ENCODE results near the gene ZNF276. TPM values are rescaled to one million over a fixed set of nuclear protein-coding genes. Genes with fewer than 3 reads are reported as not detected.

Gene ZNF276
- total RNA-seq, 2 donors from 2014 or later: 36.0 to 72.1 TPM

DNA sequence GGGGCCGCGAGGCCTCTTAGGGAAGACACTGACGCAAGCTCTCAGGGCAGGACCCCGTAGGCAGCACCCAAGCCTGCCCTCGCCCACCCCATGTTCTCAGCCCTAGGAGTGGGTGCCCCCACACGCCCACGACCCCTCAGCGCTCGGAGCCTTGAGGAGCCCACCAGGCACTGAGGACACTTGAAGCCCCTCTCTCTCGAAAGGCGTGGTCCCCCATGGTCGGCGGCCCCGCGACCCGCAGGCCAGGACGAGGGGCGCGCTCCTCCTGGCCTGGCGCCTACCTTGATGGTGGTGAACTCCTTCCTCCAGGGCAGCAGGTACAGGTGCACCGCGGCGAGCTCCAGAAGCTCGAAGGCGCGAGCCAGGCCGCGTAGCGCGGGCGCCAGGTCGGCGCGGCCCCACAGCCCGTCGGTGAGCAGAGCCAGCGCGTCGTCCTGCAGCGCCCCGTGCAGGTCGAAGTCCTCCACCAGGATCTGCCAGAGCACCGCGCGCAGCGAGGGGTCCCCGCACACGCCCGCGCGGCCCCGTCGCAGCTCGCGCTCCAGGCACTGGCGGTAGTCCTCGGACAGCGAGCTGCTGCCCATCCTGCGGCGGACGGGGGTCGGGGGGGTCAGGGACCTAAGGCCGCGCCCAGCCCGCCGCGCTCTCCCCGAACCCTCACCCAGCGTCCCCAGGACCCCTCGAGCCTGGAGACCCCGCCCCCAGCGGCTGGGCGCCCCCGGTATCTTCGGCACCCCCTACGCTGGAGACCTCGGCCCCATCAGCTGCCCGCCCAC lies 20.5 kb upstream of the ZNF276 start:
- Mint-ChIP-seq H3K4me3 (peak overlapping the region; percentile 63), H3K36me3 (no peaks in the 10 kb centered on the region), H3K27me3 (no peaks in the 10 kb centered on the region), H3K27ac (no peak overlapping the region), H3K4me1 (ENCODE audit: low read depth in 2 of 2) (peaks cover 0 to 19% of the 10 kb centered on the region in 2 donors), H3K9me3 (no peaks in the 10 kb centered on the region)
- DNase-seq (ENCODE audit: low spot score) (peak; percentile 63), ATAC-seq (peak in 1 of 2 donors; percentile 25)

DNA sequence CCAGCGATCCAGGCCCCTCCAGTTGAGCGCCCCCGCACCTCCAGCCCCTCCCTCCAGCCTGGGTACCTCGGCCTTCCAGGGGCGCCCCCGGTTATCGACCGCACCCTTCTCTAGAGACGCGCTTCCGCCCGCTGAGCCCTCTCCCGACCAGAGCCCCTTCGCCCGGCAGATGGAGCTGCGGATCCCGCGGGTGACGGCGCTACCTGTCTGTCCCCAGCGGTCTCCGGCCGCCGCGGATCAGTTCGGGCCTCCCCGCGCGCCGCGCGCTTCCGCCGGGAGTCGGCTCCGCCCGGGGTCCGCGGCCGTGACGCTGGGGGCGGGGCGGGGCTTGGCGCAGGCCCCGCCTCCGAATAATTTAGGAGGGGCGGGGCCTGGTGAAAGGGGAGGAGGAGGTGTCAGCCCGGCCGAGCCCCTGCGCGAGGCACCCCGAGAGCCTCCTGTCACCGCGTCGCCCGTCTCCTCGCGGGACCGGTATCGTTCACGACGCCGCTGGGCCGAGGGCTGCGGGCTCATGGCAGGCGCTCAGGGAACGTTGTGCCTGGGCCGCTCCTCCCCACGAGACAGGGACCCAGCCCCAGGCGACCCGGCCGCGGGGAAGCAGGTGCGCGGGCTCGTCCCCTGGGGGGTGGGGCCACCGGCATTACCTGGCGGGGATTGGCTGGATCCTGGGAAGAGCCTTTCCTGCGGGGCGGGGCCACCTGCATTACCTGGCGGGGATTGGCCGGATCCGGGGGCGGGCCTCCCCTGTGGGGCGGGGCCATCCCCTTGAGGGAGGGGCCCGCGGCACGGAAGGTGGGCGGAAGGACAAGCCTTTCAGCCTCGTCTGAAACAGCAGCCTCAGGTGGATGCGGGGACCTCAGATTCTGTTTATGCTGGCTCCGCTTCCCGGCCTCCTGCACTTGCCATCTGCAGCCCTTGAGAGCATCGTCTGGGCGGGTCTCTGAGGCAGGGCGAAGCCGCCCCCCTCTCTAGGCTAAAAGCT lies 19.6 kb upstream of the ZNF276 start, which contains the start of gene SPATA2L:
Gene SPATA2L (minus strand): TSS at position 281 of the 982 bp plus-strand sequence. CDS start 473 bp downstream, outside the sequence.
- H3K4me3 Mint-ChIP-seq: peak within 1 kb of the TSS; percentile 63
- H3K36me3 Mint-ChIP-seq: no peaks in the 10 kb centered on the region
- H3K9me3 Mint-ChIP-seq: no peaks in the 10 kb centered on the region
- ATAC-seq (peak; percentile 91), DNase-seq (ENCODE audit: low spot score) (peak; percentile 97)
- no peak within 1 kb of the TSS for H3K27ac Mint-ChIP-seq
- peaks cover 0 to 18% of the 10 kb centered on the region in 2 donors for H3K4me1 Mint-ChIP-seq (ENCODE audit: low read depth in 2 of 2)
- no peaks in the 10 kb centered on the region for H3K27me3 Mint-ChIP-seq

DNA sequence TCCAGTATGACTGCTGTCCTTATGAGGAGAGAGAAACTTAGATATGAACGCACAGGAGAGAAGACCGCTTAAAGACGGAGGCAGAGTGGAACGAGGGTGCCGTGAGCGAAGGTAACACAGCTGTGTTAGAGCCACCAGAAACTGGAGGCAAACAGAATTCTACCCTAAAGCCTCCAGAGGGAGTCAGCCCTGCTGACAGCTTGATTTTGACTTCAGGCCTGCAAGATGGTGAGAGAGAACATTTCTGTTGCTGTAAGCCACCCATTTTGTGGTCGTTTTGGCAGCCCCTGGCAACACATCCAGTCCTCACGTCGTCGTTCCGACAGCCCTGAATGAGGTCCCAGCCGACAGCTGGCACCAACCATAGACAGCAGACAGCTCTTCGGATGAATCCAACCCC lies 17.1 kb upstream of the ZNF276 start:
- H3K36me3 Mint-ChIP-seq: no peaks in the 10 kb centered on the region
- no peak overlapping the region for H3K27ac Mint-ChIP-seq
- H3K27me3 Mint-ChIP-seq: no peaks in the 10 kb centered on the region
- no peak overlapping the region for H3K4me3 Mint-ChIP-seq
- H3K9me3 Mint-ChIP-seq: no peaks in the 10 kb centered on the region
- peaks cover 0 to 11% of the 10 kb centered on the region in 2 donors for H3K4me1 Mint-ChIP-seq (ENCODE audit: low read depth in 2 of 2)
- no peak for DNase-seq (ENCODE audit: low spot score)
- no peak for ATAC-seq

DNA sequence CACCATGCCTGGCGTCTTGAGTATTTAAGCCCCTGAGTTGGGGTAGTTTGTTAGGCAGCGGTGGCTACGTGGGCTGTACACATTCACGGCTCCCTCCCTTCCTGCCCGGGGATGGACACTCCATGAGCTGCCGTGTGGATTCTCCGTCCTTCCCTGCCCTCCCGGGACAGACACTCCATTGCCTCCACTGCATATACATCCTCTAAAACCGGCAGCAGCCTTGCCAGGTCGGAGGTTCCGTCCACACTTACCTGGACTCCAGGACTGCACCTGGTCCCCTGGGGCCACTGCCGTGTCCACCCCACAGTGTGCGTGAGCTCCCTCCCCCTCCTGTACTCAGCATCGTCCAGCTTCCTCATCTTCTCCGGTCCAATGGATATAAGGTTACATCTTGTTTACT lies 16.3 kb upstream of the ZNF276 start:
- no peaks in the 10 kb centered on the region for H3K36me3 Mint-ChIP-seq
- H3K4me1 Mint-ChIP-seq (ENCODE audit: low read depth in 2 of 2): peaks cover 0 to 8% of the 10 kb centered on the region in 2 donors
- DNase-seq (ENCODE audit: low spot score) (no peak), ATAC-seq (no peak)
- H3K4me3 Mint-ChIP-seq: no peak overlapping the region
- H3K27ac Mint-ChIP-seq: no peak overlapping the region
- H3K27me3 Mint-ChIP-seq: no peaks in the 10 kb centered on the region
- no peaks in the 10 kb centered on the region for H3K9me3 Mint-ChIP-seq

DNA sequence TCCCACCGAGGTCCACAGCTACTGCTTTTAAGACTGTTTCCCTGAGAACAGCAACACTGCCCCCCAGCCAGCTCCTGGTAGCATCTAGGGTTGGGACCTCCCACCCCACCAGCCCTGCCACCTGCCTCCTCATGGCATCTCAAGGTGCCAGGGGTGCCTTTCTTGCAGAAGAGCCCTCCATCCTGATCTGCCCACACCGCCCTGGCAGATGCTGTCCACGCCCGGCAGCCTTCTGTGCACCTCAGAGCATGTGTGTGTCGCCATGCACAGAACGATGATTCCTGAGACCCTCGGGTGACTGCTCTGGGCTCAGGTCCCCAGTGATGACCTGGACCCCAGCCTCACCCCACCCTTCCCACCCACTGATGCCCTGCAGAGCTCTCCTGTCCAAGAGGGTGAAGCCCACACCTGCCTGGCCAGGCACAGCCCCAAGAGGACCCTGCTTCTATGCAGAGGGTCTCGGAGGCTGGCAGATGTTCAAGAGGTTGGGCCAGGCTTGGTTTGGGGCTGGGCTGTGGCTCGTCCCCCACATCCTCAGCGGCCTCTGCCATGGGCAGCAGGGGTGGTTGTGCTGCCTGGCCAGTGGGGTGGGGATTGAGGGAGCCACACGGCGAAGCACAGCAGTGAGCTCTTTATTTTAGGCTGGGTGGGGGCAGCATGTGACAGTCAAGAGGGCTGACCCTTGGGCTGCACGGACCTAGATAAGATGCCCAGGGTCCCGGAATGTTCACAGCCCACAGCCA lies 14.6 kb upstream of the ZNF276 start:
- Mint-ChIP-seq H3K27ac (no peak overlapping the region), H3K36me3 (no peaks in the 10 kb centered on the region), H3K4me3 (no peak overlapping the region), H3K9me3 (no peaks in the 10 kb centered on the region), H3K27me3 (no peaks in the 10 kb centered on the region), H3K4me1 (ENCODE audit: low read depth in 2 of 2) (peaks cover 0 to 5% of the 10 kb centered on the region in 2 donors)
- ATAC-seq: no peak
- no peak for DNase-seq (ENCODE audit: low spot score)

DNA sequence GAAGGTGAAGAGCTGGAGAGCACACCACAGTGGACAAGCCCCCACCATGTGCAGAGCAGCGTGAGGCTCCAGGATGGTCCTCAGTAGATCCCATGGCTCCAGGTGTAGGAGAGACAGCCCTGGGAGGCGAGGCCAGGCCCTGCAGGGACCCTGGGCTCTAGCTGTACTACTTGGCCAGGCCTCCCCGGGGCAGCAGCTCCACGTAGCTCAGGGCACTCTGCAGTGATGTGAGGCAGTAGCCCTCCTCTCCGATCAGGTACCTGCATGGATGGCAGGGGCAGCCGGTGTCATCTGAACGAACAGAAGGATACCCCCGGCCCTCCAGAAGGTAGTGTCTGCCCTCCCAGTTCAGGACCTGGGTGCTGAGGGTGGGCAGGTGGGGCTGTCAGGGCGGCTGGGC lies 13.6 kb upstream of the ZNF276 start:
- Mint-ChIP-seq H3K4me1 (ENCODE audit: low read depth in 2 of 2) (peaks cover 0 to 5% of the 10 kb centered on the region in 2 donors), H3K9me3 (no peaks in the 10 kb centered on the region), H3K27ac (no peak overlapping the region), H3K36me3 (no peaks in the 10 kb centered on the region), H3K27me3 (no peaks in the 10 kb centered on the region), H3K4me3 (no peak overlapping the region)
- ATAC-seq (no peak), DNase-seq (ENCODE audit: low spot score) (no peak)

DNA sequence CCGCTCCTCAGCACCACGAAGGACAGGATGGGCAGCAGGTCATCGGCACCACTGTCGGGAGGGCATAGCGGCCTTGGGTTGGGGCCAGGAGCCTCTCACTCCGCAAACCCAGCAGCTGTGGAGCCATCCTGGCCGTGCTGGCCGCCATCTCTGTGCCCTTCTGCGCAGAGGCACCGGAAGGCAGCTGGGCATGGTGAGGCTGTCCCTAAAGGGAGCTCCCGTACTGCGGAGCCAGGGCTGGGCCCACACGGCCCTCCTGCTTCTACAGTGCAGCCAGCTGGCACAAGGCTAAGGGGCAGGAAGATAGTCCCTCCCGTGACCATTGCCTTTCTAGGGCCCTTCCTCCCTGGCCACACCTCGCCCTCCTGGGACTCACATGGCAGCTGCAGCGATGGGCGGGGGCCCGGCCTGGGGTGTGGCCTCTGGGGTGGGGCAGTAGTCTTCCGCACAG lies 12.8 kb upstream of the ZNF276 start:
- no peaks in the 10 kb centered on the region for H3K27me3 Mint-ChIP-seq
- no peaks in the 10 kb centered on the region for H3K36me3 Mint-ChIP-seq
- H3K4me1 Mint-ChIP-seq (ENCODE audit: low read depth in 2 of 2): peaks cover 0 to 5% of the 10 kb centered on the region in 2 donors
- no peak overlapping the region for H3K27ac Mint-ChIP-seq
- ATAC-seq (no peak), DNase-seq (ENCODE audit: low spot score) (no peak)
- no peaks in the 10 kb centered on the region for H3K9me3 Mint-ChIP-seq
- no peak overlapping the region for H3K4me3 Mint-ChIP-seq

DNA sequence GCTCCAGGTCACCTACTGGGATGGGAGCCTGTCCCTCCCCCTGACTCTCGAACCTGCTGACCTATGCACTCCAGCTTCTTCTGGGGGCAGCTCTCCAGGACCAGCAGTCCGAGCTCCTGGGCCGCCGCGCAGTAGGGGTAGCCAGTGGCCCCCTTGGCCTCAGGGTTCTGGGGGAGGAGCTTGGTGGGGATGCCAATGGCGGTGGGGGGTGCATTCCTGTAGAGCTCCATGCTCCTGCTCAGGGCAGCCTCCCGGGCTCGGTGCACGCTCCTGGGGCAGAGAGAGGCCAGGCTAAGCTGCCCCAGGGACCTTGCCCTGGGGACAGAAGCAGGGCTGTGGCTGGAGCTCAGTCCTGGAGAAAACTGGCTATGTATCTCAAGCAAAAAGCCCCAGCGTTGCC lies 12.2 kb upstream of the ZNF276 start:
- Mint-ChIP-seq H3K27ac (no peak overlapping the region), H3K9me3 (no peaks in the 10 kb centered on the region)

DNA sequence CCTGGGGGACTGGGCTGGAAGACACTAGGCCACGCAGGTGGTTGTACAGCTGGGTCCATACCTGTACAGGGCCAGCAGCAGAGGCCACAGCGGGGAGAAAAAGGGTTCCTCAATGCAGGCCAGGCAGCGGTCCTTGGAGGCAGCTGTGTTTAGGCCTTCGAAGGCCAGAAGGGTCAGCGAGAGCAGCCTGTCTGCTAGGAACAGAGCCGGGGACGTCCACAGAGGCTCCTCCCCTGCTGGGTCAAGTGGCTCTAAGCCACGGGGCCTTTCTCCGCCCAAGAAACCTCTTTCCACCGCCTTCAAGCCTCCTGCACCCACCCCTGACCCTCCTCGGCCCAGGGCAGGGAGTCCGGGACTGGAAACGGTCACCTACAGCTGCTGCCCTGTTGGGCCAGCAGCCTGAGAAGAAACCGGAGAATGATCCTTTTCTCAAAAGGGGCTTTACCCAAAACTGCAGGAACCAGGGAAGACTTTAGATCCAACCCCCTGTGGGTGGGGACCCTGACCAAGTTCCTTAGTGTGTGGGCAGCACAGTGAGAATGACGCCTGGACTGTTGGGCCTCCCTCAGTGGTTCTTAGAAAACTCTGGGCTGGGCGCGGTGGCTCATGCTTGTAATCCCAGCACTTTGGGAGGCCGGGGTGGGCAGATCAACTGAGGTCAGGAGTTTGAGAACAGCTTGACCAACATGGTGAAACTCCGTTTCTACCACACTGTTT lies 11.5 kb upstream of the ZNF276 start:
- Mint-ChIP-seq H3K4me1 (ENCODE audit: low read depth in 2 of 2) (peaks cover 0 to 5% of the 10 kb centered on the region in 2 donors), H3K27me3 (no peaks in the 10 kb centered on the region), H3K9me3 (no peaks in the 10 kb centered on the region), H3K36me3 (no peaks in the 10 kb centered on the region), H3K27ac (no peak overlapping the region), H3K4me3 (no peak overlapping the region)
- DNase-seq (ENCODE audit: low spot score): no peak
- ATAC-seq: no peak

More for the DNA sequence above, 12.2 kb upstream of the ZNF276 start:
- Mint-ChIP-seq H3K4me3 (no peak overlapping the region), H3K4me1 (ENCODE audit: low read depth in 2 of 2) (peaks cover 0 to 5% of the 10 kb centered on the region in 2 donors), H3K27me3 (no peaks in the 10 kb centered on the region), H3K36me3 (no peaks in the 10 kb centered on the region)
- DNase-seq (ENCODE audit: low spot score) (no peak), ATAC-seq (no peak)

DNA sequence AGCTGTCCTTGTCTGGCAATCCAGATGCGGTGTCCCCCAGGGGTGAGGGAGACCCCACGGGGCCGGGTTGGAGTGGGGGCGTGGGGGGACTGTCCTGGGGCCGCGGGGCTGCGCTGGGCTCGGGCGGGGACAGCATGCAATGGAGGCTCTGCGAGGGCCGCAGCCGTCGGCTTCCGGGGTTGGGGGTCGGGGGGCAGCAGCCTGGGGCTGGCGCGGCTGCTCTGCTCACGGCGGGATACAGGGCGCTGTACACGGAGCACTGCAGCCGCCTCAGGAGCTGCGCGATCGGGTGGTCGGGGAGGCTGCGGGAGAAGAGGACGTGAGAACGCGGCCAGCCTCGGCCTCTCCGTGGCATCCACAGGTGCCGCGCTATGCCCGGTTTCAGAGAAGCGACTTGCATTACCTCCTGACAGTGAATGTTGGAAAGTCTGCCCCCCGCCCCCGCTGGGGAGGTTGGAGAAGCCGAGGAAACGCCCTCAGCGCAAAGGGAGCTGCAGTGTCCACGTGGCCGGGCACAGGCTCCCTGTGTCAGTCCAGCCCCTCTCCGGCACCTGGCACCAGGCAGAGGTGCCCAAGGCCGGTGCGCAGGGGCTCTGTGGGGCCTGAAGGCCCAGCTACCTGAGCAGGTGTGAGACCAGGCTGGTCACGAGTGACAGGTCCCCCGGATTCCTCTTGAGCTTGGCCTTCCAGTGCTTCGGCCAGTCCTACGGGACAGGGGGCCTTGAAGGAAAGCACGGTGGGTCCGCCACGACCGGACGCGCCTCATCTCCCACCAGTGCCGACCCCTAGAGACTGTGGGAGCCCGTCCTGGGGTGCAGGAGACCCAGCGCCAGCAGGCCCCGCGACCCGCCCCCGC lies 10.4 kb upstream of the ZNF276 start:
- Mint-ChIP-seq H3K4me3 (no peak overlapping the region), H3K36me3 (no peaks in the 10 kb centered on the region), H3K9me3 (no peaks in the 10 kb centered on the region), H3K27me3 (no peaks in the 10 kb centered on the region), H3K4me1 (ENCODE audit: low read depth in 2 of 2) (peaks cover 0 to 2% of the 10 kb centered on the region in 2 donors), H3K27ac (no peak overlapping the region)
- ATAC-seq (peak in 1 of 2 donors; percentile 1), DNase-seq (ENCODE audit: low spot score) (no peak)

DNA sequence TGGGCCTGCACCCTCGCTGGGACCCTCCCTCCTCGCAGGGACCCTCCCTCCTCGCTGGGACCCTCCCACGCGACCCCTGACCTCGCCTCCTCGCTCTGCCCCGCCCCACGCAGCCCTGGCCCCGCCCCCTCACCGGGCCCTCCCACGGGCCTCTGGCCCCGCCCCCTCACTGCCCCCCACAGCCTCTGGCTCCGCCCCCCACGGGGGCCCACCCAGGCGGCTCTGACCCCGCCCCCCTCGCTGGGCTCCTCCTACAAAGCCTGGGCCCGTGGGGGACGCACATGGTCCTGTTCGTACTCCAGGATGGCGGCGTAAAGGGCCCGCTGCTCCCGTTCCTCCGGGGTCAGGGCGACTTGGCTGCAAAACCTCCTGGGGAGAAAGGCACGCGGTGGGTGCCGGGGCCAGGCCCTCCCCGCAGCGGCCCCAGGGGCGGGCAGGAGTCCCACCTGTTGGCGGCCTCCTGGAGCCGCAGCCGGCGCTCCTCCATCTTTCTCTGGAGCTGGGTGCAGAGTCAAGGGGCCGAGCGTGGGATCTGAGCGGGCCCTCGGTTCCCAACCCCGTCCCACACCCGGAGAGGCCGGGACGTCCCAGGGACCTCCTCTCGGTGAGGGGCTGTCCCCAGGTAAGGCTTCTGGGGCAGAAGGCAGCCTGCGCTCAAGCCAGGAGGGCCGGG lies 9.6 kb upstream of the ZNF276 start:
- Mint-ChIP-seq H3K4me3 (peak overlapping the region; percentile 38), H3K4me1 (ENCODE audit: low read depth in 2 of 2) (no peaks in the 10 kb centered on the region), H3K9me3 (no peaks in the 10 kb centered on the region), H3K27ac (no peak overlapping the region), H3K36me3 (no peaks in the 10 kb centered on the region), H3K27me3 (no peaks in the 10 kb centered on the region)
- peak; percentile 92 to 93 for ATAC-seq
- DNase-seq (ENCODE audit: low spot score): peak; percentile 73
